H9 (cell line): ENCODE results near the gene EHD3. TPM values are rescaled to one million over a fixed set of nuclear protein-coding genes. Genes with fewer than 3 reads are reported as not detected.
A peak's percentile ranks its signal among the peaks of the same experiment; 100 is the strongest.

Experiments used
- DNase-seq: peaks from one replicate; pipeline ENCODE4 v3.0.0-alpha.2; 2017
- H2AFZ ChIP-seq: one replicate; pipeline ENCODE4 v1.6.1; 2013; ENCODE audit warnings: mild to moderate bottlenecking, low read length, control low read depth, moderate library complexity
- H2AK5ac ChIP-seq: 2 replicates; pipeline ENCODE4 v1.6.1; 2013; ENCODE audit warnings: low read length, control low read depth, mixed read lengths; ENCODE audit not compliant: insufficient read length
- H2BK120ac ChIP-seq: one replicate; pipeline ENCODE4 v1.6.1; 2013; ENCODE audit warnings: low read depth, mild to moderate bottlenecking, low read length, control low read depth, inconsistent platforms; ENCODE audit not compliant: poor library complexity, severe bottlenecking
- H2BK12ac ChIP-seq: 2 replicates; pipeline ENCODE4 v1.6.1; 2013; ENCODE audit warnings: low read length, control low read depth, mixed read lengths, low read depth; ENCODE audit not compliant: insufficient read length
- H2BK15ac ChIP-seq: 2 replicates; pipeline ENCODE4 v1.6.1; 2013; ENCODE audit warnings: low read depth, low read length, control low read depth
- H2BK20ac ChIP-seq: one replicate; pipeline ENCODE4 v1.6.1; 2013; ENCODE audit warnings: low read depth, mild to moderate bottlenecking, low read length, control low read depth, inconsistent platforms; ENCODE audit not compliant: poor library complexity, severe bottlenecking
- H2BK5ac ChIP-seq: 2 replicates; pipeline ENCODE4 v1.6.1; 2013; ENCODE audit warnings: low read length, control low read depth, mixed read lengths; ENCODE audit not compliant: insufficient read length
- H3K14ac ChIP-seq: 2 replicates; pipeline ENCODE4 v1.6.1; 2013; ENCODE audit warnings: low read length, control low read depth; ENCODE audit not compliant: insufficient read depth
- H3K18ac ChIP-seq: 2 replicates; pipeline ENCODE4 v1.6.1; 2013; ENCODE audit warnings: low read depth, mild to moderate bottlenecking, mixed read lengths, low read length, control low read depth; ENCODE audit not compliant: insufficient read length
- H3K23ac ChIP-seq: 2 replicates; pipeline ENCODE4 v1.6.1; 2013; ENCODE audit warnings: low read length, control low read depth, mixed read lengths, low read depth; ENCODE audit not compliant: insufficient read length
- H3K23me2 ChIP-seq: 2 replicates; pipeline ENCODE4 v1.6.1; 2013; ENCODE audit warnings: low read depth, mild to moderate bottlenecking, mixed read lengths, low read length, control low read depth; ENCODE audit not compliant: insufficient read length, poor library complexity, severe bottlenecking
- H3K27ac ChIP-seq: 2 replicates; pipeline ENCODE4 v1.5.1; 2013; ENCODE audit warnings: low read length, control low read depth, mixed read lengths, low read depth; ENCODE audit not compliant: insufficient read length
- H3K27me3 ChIP-seq: 2 replicates; pipeline ENCODE4 v1.6.1; 2013; ENCODE audit warnings: low read length, control low read depth, inconsistent platforms; ENCODE audit not compliant: insufficient read depth
- H3K4ac ChIP-seq: 2 replicates; pipeline ENCODE4 v1.6.1; 2013; ENCODE audit warnings: low read depth, mild to moderate bottlenecking, control low read depth, inconsistent platforms, low read length, moderate library complexity
- H3K4me1 ChIP-seq: 2 replicates; pipeline ENCODE4 v1.6.1; 2013; ENCODE audit warnings: low read length, control low read depth, inconsistent platforms; ENCODE audit not compliant: insufficient read depth
- H3K4me2 ChIP-seq: 2 replicates; pipeline ENCODE4 v1.6.1; 2013; ENCODE audit warnings: low read length, control low read depth, mixed read lengths; ENCODE audit not compliant: insufficient read length, insufficient read depth
- H3K56ac ChIP-seq: 2 replicates; pipeline ENCODE4 v1.6.1; 2013; ENCODE audit warnings: low read depth, mild to moderate bottlenecking, mixed read lengths, low read length, control low read depth; ENCODE audit not compliant: insufficient read length
- H3K79me1 ChIP-seq: 2 replicates; pipeline ENCODE4 v1.6.1; 2013; ENCODE audit warnings: low read depth, mild to moderate bottlenecking, moderate library complexity, low read length, control low read depth, inconsistent platforms; ENCODE audit not compliant: insufficient read depth, poor library complexity, severe bottlenecking
- H3K79me2 ChIP-seq: 2 replicates; pipeline ENCODE4 v1.6.1; 2013; ENCODE audit warnings: low read length, control low read depth, inconsistent platforms; ENCODE audit not compliant: insufficient read depth
- H3K9ac ChIP-seq: 2 replicates; pipeline ENCODE4 v1.6.1; 2013; ENCODE audit warnings: low read length, control low read depth, mixed read lengths; ENCODE audit not compliant: insufficient read length; ENCODE audit errors: extremely low read depth
- H3K9me3 ChIP-seq: one replicate; pipeline ENCODE4 v1.6.1; 2013; ENCODE audit warnings: low read depth, low read length, inconsistent platforms; ENCODE audit not compliant: control insufficient read depth
- H3T11ph ChIP-seq: one replicate; pipeline ENCODE4 v1.6.1; 2013; ENCODE audit warnings: mild to moderate bottlenecking, low read length, control low read depth, inconsistent platforms
- H4K20me1 ChIP-seq: one replicate; pipeline ENCODE4 v1.6.1; 2013; ENCODE audit not compliant: control insufficient read depth, insufficient read length, insufficient read depth
- H4K5ac ChIP-seq: 2 replicates; pipeline ENCODE4 v1.6.1; 2013; ENCODE audit warnings: low read depth, mild to moderate bottlenecking, mixed read lengths, low read length, control low read depth; ENCODE audit not compliant: insufficient read length
- H4K8ac ChIP-seq: replicated peaks from 2 replicates; pipeline ENCODE4 v1.6.1; 2013; ENCODE audit warnings: low read length, control low read depth, mixed read lengths, low read depth; ENCODE audit not compliant: insufficient read length
- H4K91ac ChIP-seq: 2 replicates; pipeline ENCODE4 v1.6.1; 2013; ENCODE audit warnings: low read depth, mild to moderate bottlenecking, moderate library complexity, mixed read lengths, low read length, control low read depth; ENCODE audit not compliant: insufficient read length
- H3K27ac Mint-ChIP-seq, 3 experiments: 2 replicates in 2 of 3; 3 replicates in 1 of 3; pipeline ENCODE4 v1.8.0; 2020 to 2021; ENCODE audit warnings: mixed read lengths in 3 of 3, mild to moderate bottlenecking in 1 of 3, moderate library complexity in 1 of 3
- H3K27me3 Mint-ChIP-seq: 2 replicates; pipeline ENCODE4 v1.8.0; 2021; ENCODE audit warnings: low read depth, mild to moderate bottlenecking, moderate library complexity, mixed read lengths
- H3K36me3 Mint-ChIP-seq, 3 experiments: 2 replicates in 2 of 3; 3 replicates in 1 of 3; pipeline ENCODE4 v1.8.0; 2020 to 2021; ENCODE audit warnings: low read depth in 3 of 3, mixed read lengths in 3 of 3; ENCODE audit not compliant: insufficient read depth in 1 of 3
- H3K4me1 Mint-ChIP-seq, 2 experiments: 2 replicates each; pipeline ENCODE4 v1.8.0; 2020; ENCODE audit warnings: mixed read lengths in 2 of 2
- H3K4me3 Mint-ChIP-seq, 2 experiments: 2 replicates in 1 of 2; 3 replicates in 1 of 2; pipeline ENCODE4 v1.8.0; 2020 to 2021; ENCODE audit warnings: mild to moderate bottlenecking in 2 of 2, mixed read lengths in 2 of 2, moderate library complexity in 1 of 2
- H3K9me3 Mint-ChIP-seq, 2 experiments: 2 replicates in 1 of 2; 3 replicates in 1 of 2; pipeline ENCODE4 v1.8.0; 2020; ENCODE audit warnings: mild to moderate bottlenecking in 2 of 2, mixed read lengths in 2 of 2, moderate library complexity in 1 of 2
- WGBS: extraction: QIAGEN DNeasy Blood & Tissue Kit; methylation state at CpG from one replicate; pipeline ENCODE4 v1.1.7; 2013; ENCODE audit warnings: missing lambda C conversion rate, low lambda C conversion rate, mixed read lengths; ENCODE audit not compliant: insufficient read length; ENCODE audit errors: extremely low coverage; 5-methylcytosine and 5-hydroxymethylcytosine counted together
- total RNA-seq: library from RNA; stranded (reverse); gene quantifications from 2 replicates; pipeline ENCODE4 v1.2.1, GENCODE V29; 2021
- TF ChIP-seq, protein P1 (sequence below): fragments of 200-600 bp; sonication (generic); conservative IDR thresholded peaks from 3 replicates; pipeline ENCODE4 v1.8.0; 2021; ENCODE audit warnings: antibody characterized with exemption, mild to moderate bottlenecking

The EHD3 gene
- total RNA-seq, 1 experiment from 2014 or later = 8.3 TPM

DNA sequence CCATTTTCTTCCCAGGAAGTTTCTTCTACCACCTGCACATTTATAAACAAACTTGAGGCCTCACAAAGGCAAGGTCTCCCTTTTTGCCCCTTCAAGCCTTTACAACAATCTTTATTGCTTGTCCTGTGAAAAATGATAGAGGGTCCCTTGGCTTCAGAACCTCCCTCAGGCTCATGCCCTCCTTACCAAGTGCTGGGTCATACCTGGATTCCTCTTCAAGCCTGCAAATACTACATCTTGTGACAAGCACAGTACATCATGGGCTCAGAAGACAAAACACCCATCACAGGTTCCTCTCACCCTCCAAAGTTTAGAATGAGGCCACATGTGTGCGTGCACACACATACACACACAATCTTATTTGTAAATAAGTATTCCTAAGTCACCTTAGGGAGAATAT lies 25.7 kb upstream of the EHD3 start:
- no peak overlapping the region for H3T11ph ChIP-seq
- no peaks in the 10 kb centered on the region for H3K27me3 ChIP-seq
- H3K4ac ChIP-seq = no peak overlapping the region
- DNase-seq = no peak
- Mint-ChIP-seq H3K36me3 (no peaks in the 10 kb centered on the region), H3K4me3 (no peak overlapping the region; a peak in 1 of 5 replicates), H3K9me3 (no peaks in the 10 kb centered on the region; a peak in 1 of 5 replicates), H3K4me1 (peaks cover 20 to 25% of the 10 kb centered on the region in 2 experiments), H3K27ac (peak overlapping the region; percentile 63 to 85 (median 65); a peak in 6 of 7 replicates), H3K27me3 (peaks cover 1% of the 10 kb centered on the region; the same call in 1 of the 2 replicates)
- no peak overlapping the region for H4K8ac ChIP-seq
- TF ChIP-seq, protein P1, sequence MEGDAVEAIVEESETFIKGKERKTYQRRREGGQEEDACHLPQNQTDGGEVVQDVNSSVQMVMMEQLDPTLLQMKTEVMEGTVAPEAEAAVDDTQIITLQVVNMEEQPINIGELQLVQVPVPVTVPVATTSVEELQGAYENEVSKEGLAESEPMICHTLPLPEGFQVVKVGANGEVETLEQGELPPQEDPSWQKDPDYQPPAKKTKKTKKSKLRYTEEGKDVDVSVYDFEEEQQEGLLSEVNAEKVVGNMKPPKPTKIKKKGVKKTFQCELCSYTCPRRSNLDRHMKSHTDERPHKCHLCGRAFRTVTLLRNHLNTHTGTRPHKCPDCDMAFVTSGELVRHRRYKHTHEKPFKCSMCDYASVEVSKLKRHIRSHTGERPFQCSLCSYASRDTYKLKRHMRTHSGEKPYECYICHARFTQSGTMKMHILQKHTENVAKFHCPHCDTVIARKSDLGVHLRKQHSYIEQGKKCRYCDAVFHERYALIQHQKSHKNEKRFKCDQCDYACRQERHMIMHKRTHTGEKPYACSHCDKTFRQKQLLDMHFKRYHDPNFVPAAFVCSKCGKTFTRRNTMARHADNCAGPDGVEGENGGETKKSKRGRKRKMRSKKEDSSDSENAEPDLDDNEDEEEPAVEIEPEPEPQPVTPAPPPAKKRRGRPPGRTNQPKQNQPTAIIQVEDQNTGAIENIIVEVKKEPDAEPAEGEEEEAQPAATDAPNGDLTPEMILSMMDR = no peak
- no peak overlapping the region for H3K9ac ChIP-seq
- H3K27ac ChIP-seq = no peak overlapping the region
- H2BK12ac ChIP-seq = no peak overlapping the region
- H2BK15ac ChIP-seq = no peak overlapping the region
- no peak overlapping the region for H2BK5ac ChIP-seq
- H4K20me1 ChIP-seq = no peaks in the 10 kb centered on the region
- no peak overlapping the region for H3K4me2 ChIP-seq
- no peaks in the 10 kb centered on the region for H3K9me3 ChIP-seq
- H3K79me2 ChIP-seq = no peaks in the 10 kb centered on the region
- no peak overlapping the region for H3K18ac ChIP-seq
- no CpG with 5 or more reads among the region's 1 CpG for WGBS
- no peak overlapping the region for H3K56ac ChIP-seq
- H2BK120ac ChIP-seq = no peak overlapping the region
- no peak overlapping the region for H2AFZ ChIP-seq
- no peak overlapping the region for H4K91ac ChIP-seq
- H3K23ac ChIP-seq = no peak overlapping the region
- H2BK20ac ChIP-seq = no peak overlapping the region
- no peak overlapping the region for H3K14ac ChIP-seq
- H3K79me1 ChIP-seq = no peaks in the 10 kb centered on the region
- H2AK5ac ChIP-seq = no peak overlapping the region
- no peaks in the 10 kb centered on the region for H3K23me2 ChIP-seq
- peaks cover 3% of the 10 kb centered on the region; the same call in 1 of the 2 replicates for H3K4me1 ChIP-seq
- no peak overlapping the region for H4K5ac ChIP-seq
